H9 (cell line): ENCODE results near the gene APBA2. TPM values are rescaled to one million over a fixed set of nuclear protein-coding genes. Genes with fewer than 3 reads are reported as not detected.

Source experiments
- DNase-seq: peaks from one replicate; pipeline ENCODE4 v3.0.0-alpha.2; 2017
- H2AFZ ChIP-seq: one replicate; pipeline ENCODE4 v1.6.1; 2013; ENCODE audit warnings: mild to moderate bottlenecking, low read length, control low read depth, moderate library complexity
- H2AK5ac ChIP-seq: 2 replicates; pipeline ENCODE4 v1.6.1; 2013; ENCODE audit warnings: low read length, control low read depth, mixed read lengths; ENCODE audit not compliant: insufficient read length
- H2BK120ac ChIP-seq: one replicate; pipeline ENCODE4 v1.6.1; 2013; ENCODE audit warnings: low read depth, mild to moderate bottlenecking, low read length, control low read depth, inconsistent platforms; ENCODE audit not compliant: poor library complexity, severe bottlenecking
- H2BK12ac ChIP-seq: 2 replicates; pipeline ENCODE4 v1.6.1; 2013; ENCODE audit warnings: low read length, control low read depth, mixed read lengths, low read depth; ENCODE audit not compliant: insufficient read length
- H2BK15ac ChIP-seq: 2 replicates; pipeline ENCODE4 v1.6.1; 2013; ENCODE audit warnings: low read depth, low read length, control low read depth
- H2BK20ac ChIP-seq: one replicate; pipeline ENCODE4 v1.6.1; 2013; ENCODE audit warnings: low read depth, mild to moderate bottlenecking, low read length, control low read depth, inconsistent platforms; ENCODE audit not compliant: poor library complexity, severe bottlenecking
- H2BK5ac ChIP-seq: 2 replicates; pipeline ENCODE4 v1.6.1; 2013; ENCODE audit warnings: low read length, control low read depth, mixed read lengths; ENCODE audit not compliant: insufficient read length
- H3K14ac ChIP-seq: 2 replicates; pipeline ENCODE4 v1.6.1; 2013; ENCODE audit warnings: low read length, control low read depth; ENCODE audit not compliant: insufficient read depth
- H3K18ac ChIP-seq: 2 replicates; pipeline ENCODE4 v1.6.1; 2013; ENCODE audit warnings: low read depth, mild to moderate bottlenecking, mixed read lengths, low read length, control low read depth; ENCODE audit not compliant: insufficient read length
- H3K23ac ChIP-seq: 2 replicates; pipeline ENCODE4 v1.6.1; 2013; ENCODE audit warnings: low read length, control low read depth, mixed read lengths, low read depth; ENCODE audit not compliant: insufficient read length
- H3K23me2 ChIP-seq: 2 replicates; pipeline ENCODE4 v1.6.1; 2013; ENCODE audit warnings: low read depth, mild to moderate bottlenecking, mixed read lengths, low read length, control low read depth; ENCODE audit not compliant: insufficient read length, poor library complexity, severe bottlenecking
- H3K27ac ChIP-seq: 2 replicates; pipeline ENCODE4 v1.5.1; 2013; ENCODE audit warnings: low read length, control low read depth, mixed read lengths, low read depth; ENCODE audit not compliant: insufficient read length
- H3K27me3 ChIP-seq: 2 replicates; pipeline ENCODE4 v1.6.1; 2013; ENCODE audit warnings: low read length, control low read depth, inconsistent platforms; ENCODE audit not compliant: insufficient read depth
- H3K4ac ChIP-seq: 2 replicates; pipeline ENCODE4 v1.6.1; 2013; ENCODE audit warnings: low read depth, mild to moderate bottlenecking, control low read depth, inconsistent platforms, low read length, moderate library complexity
- H3K4me1 ChIP-seq: 2 replicates; pipeline ENCODE4 v1.6.1; 2013; ENCODE audit warnings: low read length, control low read depth, inconsistent platforms; ENCODE audit not compliant: insufficient read depth
- H3K4me2 ChIP-seq: 2 replicates; pipeline ENCODE4 v1.6.1; 2013; ENCODE audit warnings: low read length, control low read depth, mixed read lengths; ENCODE audit not compliant: insufficient read length, insufficient read depth
- H3K56ac ChIP-seq: 2 replicates; pipeline ENCODE4 v1.6.1; 2013; ENCODE audit warnings: low read depth, mild to moderate bottlenecking, mixed read lengths, low read length, control low read depth; ENCODE audit not compliant: insufficient read length
- H3K79me1 ChIP-seq: 2 replicates; pipeline ENCODE4 v1.6.1; 2013; ENCODE audit warnings: low read depth, mild to moderate bottlenecking, moderate library complexity, low read length, control low read depth, inconsistent platforms; ENCODE audit not compliant: insufficient read depth, poor library complexity, severe bottlenecking
- H3K79me2 ChIP-seq: 2 replicates; pipeline ENCODE4 v1.6.1; 2013; ENCODE audit warnings: low read length, control low read depth, inconsistent platforms; ENCODE audit not compliant: insufficient read depth
- H3K9ac ChIP-seq: 2 replicates; pipeline ENCODE4 v1.6.1; 2013; ENCODE audit warnings: low read length, control low read depth, mixed read lengths; ENCODE audit not compliant: insufficient read length; ENCODE audit errors: extremely low read depth
- H3K9me3 ChIP-seq: one replicate; pipeline ENCODE4 v1.6.1; 2013; ENCODE audit warnings: low read depth, low read length, inconsistent platforms; ENCODE audit not compliant: control insufficient read depth
- H3T11ph ChIP-seq: one replicate; pipeline ENCODE4 v1.6.1; 2013; ENCODE audit warnings: mild to moderate bottlenecking, low read length, control low read depth, inconsistent platforms
- H4K20me1 ChIP-seq: one replicate; pipeline ENCODE4 v1.6.1; 2013; ENCODE audit not compliant: control insufficient read depth, insufficient read length, insufficient read depth
- H4K5ac ChIP-seq: 2 replicates; pipeline ENCODE4 v1.6.1; 2013; ENCODE audit warnings: low read depth, mild to moderate bottlenecking, mixed read lengths, low read length, control low read depth; ENCODE audit not compliant: insufficient read length
- H4K8ac ChIP-seq: replicated peaks from 2 replicates; pipeline ENCODE4 v1.6.1; 2013; ENCODE audit warnings: low read length, control low read depth, mixed read lengths, low read depth; ENCODE audit not compliant: insufficient read length
- H4K91ac ChIP-seq: 2 replicates; pipeline ENCODE4 v1.6.1; 2013; ENCODE audit warnings: low read depth, mild to moderate bottlenecking, moderate library complexity, mixed read lengths, low read length, control low read depth; ENCODE audit not compliant: insufficient read length
- H3K27ac Mint-ChIP-seq, 3 experiments: 2 replicates in 2 of 3; 3 replicates in 1 of 3; pipeline ENCODE4 v1.8.0; 2020 to 2021; ENCODE audit warnings: mixed read lengths in 3 of 3, mild to moderate bottlenecking in 1 of 3, moderate library complexity in 1 of 3
- H3K27me3 Mint-ChIP-seq: 2 replicates; pipeline ENCODE4 v1.8.0; 2021; ENCODE audit warnings: low read depth, mild to moderate bottlenecking, moderate library complexity, mixed read lengths
- H3K36me3 Mint-ChIP-seq, 3 experiments: 2 replicates in 2 of 3; 3 replicates in 1 of 3; pipeline ENCODE4 v1.8.0; 2020 to 2021; ENCODE audit warnings: low read depth in 3 of 3, mixed read lengths in 3 of 3; ENCODE audit not compliant: insufficient read depth in 1 of 3
- H3K4me1 Mint-ChIP-seq, 2 experiments: 2 replicates each; pipeline ENCODE4 v1.8.0; 2020; ENCODE audit warnings: mixed read lengths in 2 of 2
- H3K4me3 Mint-ChIP-seq, 2 experiments: 2 replicates in 1 of 2; 3 replicates in 1 of 2; pipeline ENCODE4 v1.8.0; 2020 to 2021; ENCODE audit warnings: mild to moderate bottlenecking in 2 of 2, mixed read lengths in 2 of 2, moderate library complexity in 1 of 2
- H3K9me3 Mint-ChIP-seq, 2 experiments: 2 replicates in 1 of 2; 3 replicates in 1 of 2; pipeline ENCODE4 v1.8.0; 2020; ENCODE audit warnings: mild to moderate bottlenecking in 2 of 2, mixed read lengths in 2 of 2, moderate library complexity in 1 of 2
- CTCF ChIP-seq: fragments of 200-600 bp; sonication (generic); conservative IDR thresholded peaks from 3 replicates; pipeline ENCODE4 v1.8.0; 2021; ENCODE audit warnings: antibody characterized with exemption, mild to moderate bottlenecking
- WGBS: extraction: QIAGEN DNeasy Blood & Tissue Kit; methylation state at CpG from one replicate; pipeline ENCODE4 v1.1.7; 2013; ENCODE audit warnings: missing lambda C conversion rate, low lambda C conversion rate, mixed read lengths; ENCODE audit not compliant: insufficient read length; ENCODE audit errors: extremely low coverage; 5-methylcytosine and 5-hydroxymethylcytosine counted together
- total RNA-seq: library from RNA; stranded (reverse); gene quantifications from 2 replicates; pipeline ENCODE4 v1.2.1, GENCODE V29; 2021

The APBA2 gene
- total RNA-seq, 1 experiment from 2014 or later, result 14.3 TPM

- Histone ChIP-seq H2AK5ac (no peak overlapping the region), H3K27me3 (no peaks in the 10 kb centered on the region), H3K18ac (no peak overlapping the region), H2BK5ac (no peak overlapping the region), H3K4ac (no peak overlapping the region), H3K79me2 (no peaks in the 10 kb centered on the region), H2BK120ac (no peak overlapping the region), H3K23ac (no peak overlapping the region), H2BK12ac (no peak overlapping the region), H4K91ac (no peak overlapping the region), H3K56ac (no peak overlapping the region), H3K4me2 (no peak overlapping the region), H3K4me1 (no peaks in the 10 kb centered on the region), H2BK20ac (no peak overlapping the region), H3K14ac (no peak overlapping the region), H3K79me1 (no peaks in the 10 kb centered on the region), H4K8ac (no peak overlapping the region), H3K9ac (no peak overlapping the region), H2AFZ (no peak overlapping the region), H4K5ac (no peak overlapping the region), H3T11ph (no peak overlapping the region), H3K23me2 (no peaks in the 10 kb centered on the region), H4K20me1 (no peaks in the 10 kb centered on the region), H3K9me3 (no peaks in the 10 kb centered on the region), H2BK15ac (no peak overlapping the region), H3K27ac (no peak overlapping the region)
- TF ChIP-seq CTCF, result no peak
- H3K36me3 Mint-ChIP-seq, result peaks cover 0 to 5% (median 0%) of the 10 kb centered on the region in 3 experiments; a peak in 1 of 7 replicates
- no peak overlapping the region for H3K4me3 Mint-ChIP-seq
- WGBS, result no CpG with 5 or more reads among the region's 18 CpGs
- H3K4me1 Mint-ChIP-seq, result no peaks in the 10 kb centered on the region
- no peak for DNase-seq
- no peaks in the 10 kb centered on the region for H3K27me3 Mint-ChIP-seq
- H3K27ac Mint-ChIP-seq, result no peak overlapping the region; a peak in 1 of 7 replicates
- no peaks in the 10 kb centered on the region; a peak in 2 of 5 replicates for H3K9me3 Mint-ChIP-seq
Measured at GRCh38 chr15:29149738-29150075, 263.9 kb downstream of the APBA2 start.
